Activated naive CD8-positive, alpha-beta T cell (primary cell): ENCODE data around the gene CBLC.
A peak's percentile ranks its signal among the peaks of the same experiment; 100 is the strongest.

Experiments used
- H3K27ac Mint-ChIP-seq: one replicate; pipeline ENCODE4 v1.8.0; 2021; ENCODE audit warnings: mixed read lengths
- H3K27me3 Mint-ChIP-seq: one replicate; pipeline ENCODE4 v1.8.0; 2021; ENCODE audit warnings: mixed read lengths
- H3K36me3 Mint-ChIP-seq: one replicate; pipeline ENCODE4 v1.8.0; 2021; ENCODE audit warnings: mixed read lengths
- H3K4me1 Mint-ChIP-seq: one replicate; pipeline ENCODE4 v1.8.0; 2021; ENCODE audit warnings: low read depth, mixed read lengths
- H3K4me3 Mint-ChIP-seq: one replicate; pipeline ENCODE4 v1.8.0; 2021; ENCODE audit warnings: mild to moderate bottlenecking, mixed read lengths
- H3K9me3 Mint-ChIP-seq: one replicate; pipeline ENCODE4 v1.8.0; 2021; ENCODE audit warnings: low read depth, mixed read lengths

The CBLC gene

GRCh38 chr19:44777715-44778347 is at the start of gene CBLC:
TSS of gene CBLC (plus strand) at chr19:44777890. CDS start at chr19:44777932, 42 bp downstream.
- Mint-ChIP-seq H3K4me1 (no peaks in the 10 kb centered on the region), H3K27me3 (peaks cover 3% of the 10 kb centered on the region), H3K27ac (no peak within 1 kb of the TSS), H3K4me3 (no peak within 1 kb of the TSS), H3K36me3 (no peaks in the 10 kb centered on the region), H3K9me3 (no peaks in the 10 kb centered on the region)

DNA sequence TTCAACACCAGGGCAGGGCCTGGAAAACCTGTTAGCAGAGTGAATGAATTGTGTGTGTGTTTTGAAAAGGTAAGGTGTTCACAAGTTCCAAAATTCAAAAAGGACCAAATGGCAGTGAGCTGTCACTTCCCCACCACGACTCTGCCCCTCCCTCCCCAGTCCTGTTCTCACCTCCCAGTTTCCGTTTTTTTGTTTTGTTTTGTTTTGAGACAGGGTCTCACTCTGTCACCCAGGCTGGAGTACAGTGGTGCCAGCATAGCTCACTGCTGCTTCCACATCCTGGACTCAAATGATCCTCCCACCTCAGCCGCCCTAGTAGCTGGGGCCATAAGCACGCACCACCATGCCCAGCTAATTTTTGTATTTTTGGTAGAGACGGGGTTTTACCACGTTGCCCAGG is 49.5 kb upstream of the CBLC start:
- Mint-ChIP-seq H3K27ac (no peak overlapping the region), H3K9me3 (no peaks in the 10 kb centered on the region), H3K4me3 (no peak overlapping the region), H3K27me3 (no peaks in the 10 kb centered on the region), H3K4me1 (peaks cover 16% of the 10 kb centered on the region), H3K36me3 (no peaks in the 10 kb centered on the region)

DNA sequence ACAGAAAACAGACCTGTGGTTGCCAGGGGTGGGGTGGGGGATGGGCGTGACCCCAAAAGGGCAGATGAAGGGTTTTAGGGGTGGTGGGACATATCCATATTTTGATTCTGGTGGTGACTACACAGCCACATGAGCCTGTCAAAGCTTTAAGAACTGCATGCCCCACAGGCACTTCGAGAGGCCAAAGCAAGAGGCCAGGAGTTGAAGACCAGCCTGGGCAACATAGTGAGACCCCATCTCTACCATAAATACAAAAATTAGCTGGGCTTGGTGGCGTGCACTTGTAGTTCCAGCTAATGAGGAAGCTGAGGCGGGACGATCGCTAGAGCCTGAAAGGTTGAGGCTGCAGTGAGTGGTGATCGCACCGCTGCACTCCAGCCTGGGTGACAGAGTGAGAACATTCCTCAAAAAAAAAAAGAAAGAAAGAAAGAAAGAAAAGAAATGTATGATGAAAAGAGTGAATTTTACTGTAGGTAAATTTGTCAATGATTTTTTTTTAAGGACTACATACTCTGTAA is 48.1 kb upstream of the CBLC start:
- Mint-ChIP-seq H3K36me3 (no peaks in the 10 kb centered on the region), H3K4me1 (peaks cover 3% of the 10 kb centered on the region), H3K4me3 (no peak overlapping the region), H3K27me3 (no peaks in the 10 kb centered on the region), H3K9me3 (no peaks in the 10 kb centered on the region), H3K27ac (no peak overlapping the region)

DNA sequence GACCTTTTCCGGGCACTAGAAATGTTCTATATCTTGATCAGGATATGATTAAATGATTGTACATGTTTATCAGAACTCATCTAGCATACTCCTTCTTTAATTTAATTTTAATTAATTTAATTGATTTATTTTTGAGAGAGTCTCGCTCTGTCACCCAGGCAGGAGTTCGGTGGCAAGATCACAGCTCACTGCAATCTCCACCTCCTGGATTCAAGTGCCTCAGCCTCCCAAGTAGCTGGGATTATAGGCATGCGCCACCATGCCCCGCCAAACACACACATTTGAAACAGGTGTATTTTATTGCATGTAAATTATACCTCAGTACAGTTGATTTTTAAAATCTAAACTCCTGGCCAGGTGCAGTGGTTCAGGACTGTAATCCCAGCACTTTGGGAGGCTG is 46.6 kb upstream of the CBLC start:
- H3K27ac Mint-ChIP-seq, result no peak overlapping the region
- no peaks in the 10 kb centered on the region for H3K9me3 Mint-ChIP-seq
- peaks cover 3% of the 10 kb centered on the region for H3K4me1 Mint-ChIP-seq
- no peaks in the 10 kb centered on the region for H3K27me3 Mint-ChIP-seq
- no peak overlapping the region for H3K4me3 Mint-ChIP-seq
- H3K36me3 Mint-ChIP-seq, result no peaks in the 10 kb centered on the region

- no peaks in the 10 kb centered on the region for H3K36me3 Mint-ChIP-seq
- H3K27ac Mint-ChIP-seq, result no peak overlapping the region
- H3K4me3 Mint-ChIP-seq, result no peak overlapping the region
- no peaks in the 10 kb centered on the region for H3K27me3 Mint-ChIP-seq
- H3K9me3 Mint-ChIP-seq, result no peaks in the 10 kb centered on the region
- H3K4me1 Mint-ChIP-seq, result peaks cover 3% of the 10 kb centered on the region
These were observed 46.1 kb upstream of the CBLC start for GRCh38 chr19:44731622-44732021.

DNA sequence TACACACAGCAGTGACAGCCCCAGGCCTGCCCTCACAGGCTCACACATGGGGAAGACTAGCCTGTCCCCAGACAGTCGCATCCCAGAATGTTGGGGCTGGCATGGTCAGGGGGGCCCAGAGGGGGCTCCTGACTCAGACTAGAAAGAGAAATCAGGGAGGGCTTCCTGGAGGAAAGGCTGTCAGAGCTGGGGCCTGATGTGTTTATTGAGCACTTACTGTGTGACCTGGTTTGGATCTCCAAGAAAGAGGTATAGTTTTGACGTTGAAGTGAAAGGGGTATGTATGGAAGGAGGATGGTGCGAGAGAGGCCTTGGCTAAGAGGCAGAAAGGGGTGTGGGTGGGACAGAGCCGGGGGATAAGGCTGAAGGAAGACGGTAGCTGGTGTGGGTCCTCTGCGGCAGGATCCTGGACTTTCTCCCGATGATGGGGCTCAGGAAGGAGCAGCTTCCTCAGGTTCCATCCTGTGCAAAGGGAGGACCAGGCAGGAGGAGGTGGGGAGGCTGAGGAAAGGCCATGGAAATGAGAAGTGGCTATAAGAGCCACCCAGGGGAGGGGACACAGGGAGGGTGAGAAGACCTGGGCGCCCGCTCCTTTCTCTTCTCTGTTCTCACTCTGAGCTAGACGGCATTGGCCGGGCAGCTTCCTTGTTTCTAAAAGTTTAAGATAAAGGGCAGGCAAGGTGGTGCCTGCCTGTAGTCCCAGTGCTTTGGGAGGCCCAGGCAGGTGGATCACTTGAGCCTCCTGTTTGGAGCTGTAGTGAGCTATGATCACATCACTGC is 45.3 kb upstream of the CBLC start:
- H3K9me3 Mint-ChIP-seq, result no peaks in the 10 kb centered on the region
- no peaks in the 10 kb centered on the region for H3K27me3 Mint-ChIP-seq
- H3K27ac Mint-ChIP-seq, result no peak overlapping the region
- H3K4me3 Mint-ChIP-seq, result no peak overlapping the region
- no peaks in the 10 kb centered on the region for H3K36me3 Mint-ChIP-seq
- peaks cover 3% of the 10 kb centered on the region for H3K4me1 Mint-ChIP-seq

- no peak overlapping the region for H3K4me3 Mint-ChIP-seq
- H3K4me1 Mint-ChIP-seq, result no peaks in the 10 kb centered on the region
- H3K9me3 Mint-ChIP-seq, result no peaks in the 10 kb centered on the region
- no peak overlapping the region for H3K27ac Mint-ChIP-seq
- no peaks in the 10 kb centered on the region for H3K27me3 Mint-ChIP-seq
- H3K36me3 Mint-ChIP-seq, result no peaks in the 10 kb centered on the region
These were observed 43.3 kb upstream of the CBLC start for GRCh38 chr19:44734357-44734756.

- H3K36me3 Mint-ChIP-seq, result no peaks in the 10 kb centered on the region
- no peaks in the 10 kb centered on the region for H3K27me3 Mint-ChIP-seq
- H3K9me3 Mint-ChIP-seq, result no peaks in the 10 kb centered on the region
- H3K4me1 Mint-ChIP-seq, result no peaks in the 10 kb centered on the region
- no peak overlapping the region for H3K27ac Mint-ChIP-seq
- no peak overlapping the region for H3K4me3 Mint-ChIP-seq
These were observed 42.7 kb upstream of the CBLC start for GRCh38 chr19:44735011-44735410.

DNA sequence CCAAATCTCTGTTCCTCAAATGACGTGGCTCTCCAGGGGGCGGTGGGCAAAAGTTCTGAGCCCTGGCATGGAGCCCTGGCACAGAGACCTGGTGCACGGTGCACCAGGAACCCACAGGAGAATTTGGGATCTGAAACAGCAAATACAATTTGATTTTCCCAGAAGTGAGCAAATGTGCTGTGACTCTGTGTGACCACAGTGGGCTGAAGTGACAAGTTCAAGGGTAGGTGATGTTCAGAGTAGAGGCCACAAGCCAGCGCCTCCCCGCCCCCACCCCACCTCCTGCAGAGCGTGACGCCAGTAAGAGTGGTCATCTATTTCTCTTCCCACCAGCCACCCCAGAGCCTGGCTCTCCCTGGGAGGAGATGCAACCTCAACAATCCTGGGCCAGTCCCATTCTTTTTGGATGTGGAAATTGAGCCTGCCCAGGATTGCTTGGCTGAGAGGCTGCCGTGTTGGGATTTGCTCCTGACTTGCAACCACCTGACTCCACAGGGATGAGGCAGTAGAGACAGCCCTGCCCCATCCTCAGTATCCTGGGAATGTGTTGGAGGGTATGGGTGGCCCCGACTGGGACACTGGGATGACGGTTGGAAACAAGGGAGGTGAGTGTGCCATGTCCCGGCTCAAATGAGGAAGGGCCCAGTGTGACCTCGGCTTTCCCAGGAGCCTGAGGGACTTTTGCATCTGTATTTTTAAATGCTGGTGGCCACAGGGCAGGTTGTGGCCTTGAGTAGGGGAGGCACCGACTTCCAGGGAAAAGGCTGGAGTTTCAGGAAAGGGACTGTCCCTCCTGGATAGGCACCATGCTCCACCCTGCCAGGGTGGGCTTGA is 40.2 kb upstream of the CBLC start:
- no peaks in the 10 kb centered on the region for H3K4me1 Mint-ChIP-seq
- no peaks in the 10 kb centered on the region for H3K27me3 Mint-ChIP-seq
- H3K27ac Mint-ChIP-seq, result no peak overlapping the region
- H3K9me3 Mint-ChIP-seq, result no peaks in the 10 kb centered on the region
- no peaks in the 10 kb centered on the region for H3K36me3 Mint-ChIP-seq
- H3K4me3 Mint-ChIP-seq, result no peak overlapping the region

GRCh38 chr19:44738136-44738535 is 39.6 kb upstream of the CBLC start:
- peaks cover 3% of the 10 kb centered on the region for H3K4me1 Mint-ChIP-seq
- no peaks in the 10 kb centered on the region for H3K36me3 Mint-ChIP-seq
- H3K4me3 Mint-ChIP-seq, result no peak overlapping the region
- H3K9me3 Mint-ChIP-seq, result no peaks in the 10 kb centered on the region
- no peaks in the 10 kb centered on the region for H3K27me3 Mint-ChIP-seq
- peak overlapping the region; percentile 28 for H3K27ac Mint-ChIP-seq

GRCh38 chr19:44738603-44739558 is 38.8 kb upstream of the CBLC start:
- Mint-ChIP-seq H3K36me3 (no peaks in the 10 kb centered on the region), H3K4me1 (peaks cover 3% of the 10 kb centered on the region), H3K27me3 (no peaks in the 10 kb centered on the region), H3K4me3 (no peak overlapping the region), H3K27ac (no peak overlapping the region), H3K9me3 (no peaks in the 10 kb centered on the region)

- H3K36me3 Mint-ChIP-seq, result no peaks in the 10 kb centered on the region
- peaks cover 3% of the 10 kb centered on the region for H3K4me1 Mint-ChIP-seq
- no peak overlapping the region for H3K4me3 Mint-ChIP-seq
- no peak overlapping the region for H3K27ac Mint-ChIP-seq
- H3K9me3 Mint-ChIP-seq, result no peaks in the 10 kb centered on the region
- no peaks in the 10 kb centered on the region for H3K27me3 Mint-ChIP-seq
These were observed 37.3 kb upstream of the CBLC start for GRCh38 chr19:44740351-44740824.

DNA sequence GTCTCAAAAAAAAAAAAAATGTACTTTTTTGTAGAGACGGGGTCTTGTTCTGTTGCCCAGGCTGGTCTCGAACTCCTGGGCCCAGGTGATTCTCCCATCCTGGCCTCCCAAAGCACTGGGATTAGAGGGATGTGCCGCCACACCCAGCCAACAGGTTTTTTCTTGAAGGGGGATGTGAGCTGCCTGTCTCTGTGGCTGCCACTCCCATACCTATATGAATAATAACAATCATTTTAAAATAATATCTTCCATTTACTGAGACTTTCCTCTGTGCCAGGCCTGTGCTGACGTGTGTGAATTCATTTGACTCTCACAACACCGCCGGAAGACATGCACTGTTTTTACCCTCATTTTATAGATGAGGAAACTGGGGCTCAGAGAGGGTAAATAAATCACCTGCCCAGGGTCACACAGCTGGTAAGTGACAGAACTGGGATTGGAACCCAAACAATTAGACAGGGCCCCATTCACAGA is 36.4 kb upstream of the CBLC start:
- H3K27me3 Mint-ChIP-seq, result no peaks in the 10 kb centered on the region
- H3K27ac Mint-ChIP-seq, result no peak overlapping the region
- no peaks in the 10 kb centered on the region for H3K36me3 Mint-ChIP-seq
- peaks cover 6% of the 10 kb centered on the region for H3K4me1 Mint-ChIP-seq
- no peak overlapping the region for H3K4me3 Mint-ChIP-seq
- H3K9me3 Mint-ChIP-seq, result no peaks in the 10 kb centered on the region

- Mint-ChIP-seq H3K4me3 (no peak overlapping the region), H3K27me3 (no peaks in the 10 kb centered on the region), H3K36me3 (no peaks in the 10 kb centered on the region), H3K27ac (no peak overlapping the region), H3K9me3 (no peaks in the 10 kb centered on the region), H3K4me1 (peaks cover 12% of the 10 kb centered on the region)
These were observed 35.8 kb upstream of the CBLC start for GRCh38 chr19:44741841-44742329.
